Astrocyte (in vitro differentiated cells and primary cell): ENCODE results near the gene FSTL1.

Source experiments
- CTCF ChIP-seq: IDR thresholded peaks from 2 replicates; pipeline ENCODE4 v1.5.1; 2011; ENCODE audit warnings: low read depth, mild to moderate bottlenecking, inconsistent platforms, low read length, moderate library complexity; ENCODE audit not compliant: insufficient read depth
- EZH2 ChIP-seq: IDR thresholded peaks from 2 replicates; pipeline ENCODE4 v1.6.1; 2012; ENCODE audit warnings: mild to moderate bottlenecking, low read length, inconsistent platforms; ENCODE audit not compliant: insufficient read depth

- TF ChIP-seq CTCF (no peak), EZH2 (no peak)
Measured at GRCh38 chr3:120461416-120461815, 10.6 kb upstream of the FSTL1 start.
